Endothelial cell (in vitro differentiated cells): ENCODE results near the gene SENP7. TPM values are rescaled to one million over a fixed set of nuclear protein-coding genes. Genes with fewer than 3 reads are reported as not detected.
"Not testable (repeated sequence)": the region's sequence is repeated elsewhere in the genome, so short reads cannot be mapped to it uniquely, and the experiment has no call there.

ENCODE experiments used
- DNase-seq: peaks from one replicate; pipeline ENCODE4 v3.0.0; 2021; ENCODE audit warnings: low spot score
- H3K27ac Mint-ChIP-seq: one replicate; pipeline ENCODE4 v1.8.0; 2021; ENCODE audit warnings: mixed read lengths, inconsistent platforms; ENCODE audit not compliant: unreplicated experiment
- H3K27me3 Mint-ChIP-seq: one replicate; pipeline ENCODE4 v1.8.0; 2021; ENCODE audit warnings: mild to moderate bottlenecking, moderate library complexity, mixed read lengths, inconsistent platforms; ENCODE audit not compliant: unreplicated experiment
- H3K36me3 Mint-ChIP-seq: one replicate; pipeline ENCODE4 v1.8.0; 2021; ENCODE audit warnings: mild to moderate bottlenecking, low read depth, mixed read lengths, inconsistent platforms; ENCODE audit not compliant: unreplicated experiment
- H3K4me1 Mint-ChIP-seq: one replicate; pipeline ENCODE4 v1.8.0; 2021; ENCODE audit warnings: mild to moderate bottlenecking, mixed read lengths, inconsistent platforms; ENCODE audit not compliant: unreplicated experiment
- H3K4me3 Mint-ChIP-seq: one replicate; pipeline ENCODE4 v1.8.0; 2021; ENCODE audit warnings: mild to moderate bottlenecking, mixed read lengths, inconsistent platforms; ENCODE audit not compliant: unreplicated experiment
- H3K9me3 Mint-ChIP-seq: one replicate; pipeline ENCODE4 v1.8.0; 2021; ENCODE audit warnings: mixed read lengths, inconsistent platforms; ENCODE audit not compliant: unreplicated experiment
- CTCF ChIP-seq: fragments of 200-600 bp; sonication (generic); IDR thresholded peaks from one replicate; pipeline ENCODE4 v1.5.0; 2021; ENCODE audit warnings: antibody characterized with exemption; ENCODE audit not compliant: unreplicated experiment
- total RNA-seq: library from RNA; stranded (reverse); fragmentation: NEBNext Ultra II Directional; extraction: Animal tissue kit (Norgen Biotek cat#: 25700); gene quantifications from one replicate; pipeline ENCODE4 v1.2.1, GENCODE V29; 2021; ENCODE audit not compliant: unreplicated experiment

SENP7 gene
- total RNA-seq, 1 donor from 2014 or later, result 36.6 TPM

DNA sequence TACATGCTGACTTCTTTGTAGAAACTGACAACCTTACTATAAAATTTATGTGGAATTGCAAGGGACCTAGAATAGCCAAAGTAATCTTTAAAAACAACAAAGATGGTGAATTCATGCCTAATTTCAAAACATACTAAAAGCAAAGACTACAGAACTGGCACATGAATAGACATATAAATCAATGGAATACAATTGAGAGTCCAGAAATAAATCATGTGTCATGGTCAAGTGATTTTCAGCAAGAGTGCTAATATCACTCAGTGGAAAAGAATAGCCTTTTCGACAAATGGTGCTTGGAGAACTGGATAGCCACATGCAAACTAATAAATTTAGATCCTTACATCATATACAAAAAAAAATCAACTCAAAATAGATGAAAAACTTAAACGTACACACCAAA is 201.3 kb downstream of the SENP7 start:
- peaks cover 18% of the 10 kb centered on the region for H3K9me3 Mint-ChIP-seq
- peaks cover 3% of the 10 kb centered on the region for H3K27me3 Mint-ChIP-seq
- DNase-seq, result no peak
- no peak overlapping the region for H3K27ac Mint-ChIP-seq
- H3K36me3 Mint-ChIP-seq, result peaks cover 24% of the 10 kb centered on the region
- no peak overlapping the region for H3K4me3 Mint-ChIP-seq
- TF ChIP-seq CTCF, result no peak
- H3K4me1 Mint-ChIP-seq, result no peaks in the 10 kb centered on the region

DNA sequence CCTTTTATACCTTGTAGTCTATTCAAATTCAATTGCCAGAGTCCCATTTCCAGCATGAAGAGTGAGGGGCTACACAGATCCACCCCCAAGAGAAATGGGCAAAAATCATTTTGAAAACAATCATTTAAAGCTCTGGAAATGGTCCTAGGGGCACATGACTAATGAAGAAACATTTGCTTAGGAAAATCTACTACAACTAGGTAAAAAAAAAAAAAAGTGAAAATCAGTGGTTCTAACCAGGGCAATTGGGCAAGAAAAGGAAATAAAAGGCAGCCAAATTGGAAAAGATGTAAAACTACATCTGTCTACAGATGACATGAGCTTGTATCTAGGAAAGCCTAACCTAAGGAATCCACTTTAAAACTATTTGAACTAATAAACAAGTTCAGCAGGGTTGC is 202.0 kb downstream of the SENP7 start:
- Mint-ChIP-seq H3K4me1 (no peaks in the 10 kb centered on the region), H3K9me3 (peaks cover 18% of the 10 kb centered on the region), H3K27ac (no peak overlapping the region), H3K27me3 (peaks cover 3% of the 10 kb centered on the region), H3K36me3 (peaks cover 24% of the 10 kb centered on the region), H3K4me3 (no peak overlapping the region)
- no peak for DNase-seq
- no peak for TF ChIP-seq CTCF

GRCh38 chr3:101308147-101308772 is 204.8 kb downstream of the SENP7 start:
- H3K9me3 Mint-ChIP-seq, result peaks cover 18% of the 10 kb centered on the region
- DNase-seq, H3K4me1 Mint-ChIP-seq, H3K27me3 Mint-ChIP-seq, H3K27ac Mint-ChIP-seq, H3K4me3 Mint-ChIP-seq: not testable (repeated sequence)
- H3K36me3 Mint-ChIP-seq, result peaks cover 24% of the 10 kb centered on the region

- H3K27ac Mint-ChIP-seq, result no peak overlapping the region
- peaks cover 12% of the 10 kb centered on the region for H3K9me3 Mint-ChIP-seq
- H3K36me3 Mint-ChIP-seq, result peaks cover 26% of the 10 kb centered on the region
- H3K4me3 Mint-ChIP-seq, result no peak overlapping the region
- no peak for DNase-seq
- H3K27me3 Mint-ChIP-seq, result peaks cover 2% of the 10 kb centered on the region
- TF ChIP-seq CTCF, result no peak
- H3K4me1 Mint-ChIP-seq, result no peaks in the 10 kb centered on the region
Measured at GRCh38 chr3:101303836-101304235, 209.2 kb downstream of the SENP7 start.

GRCh38 chr3:101303089-101303731 is 209.8 kb downstream of the SENP7 start:
- H3K9me3 Mint-ChIP-seq, result peaks cover 10% of the 10 kb centered on the region
- H3K27ac Mint-ChIP-seq, result no peak overlapping the region
- no peaks in the 10 kb centered on the region for H3K27me3 Mint-ChIP-seq
- TF ChIP-seq CTCF, result no peak
- no peak for DNase-seq
- H3K4me1 Mint-ChIP-seq, result no peaks in the 10 kb centered on the region
- H3K4me3 Mint-ChIP-seq, result no peak overlapping the region
- H3K36me3 Mint-ChIP-seq, result peaks cover 21% of the 10 kb centered on the region
